ENCODE data around the gene VPS41.

Gene VPS41

DNA sequence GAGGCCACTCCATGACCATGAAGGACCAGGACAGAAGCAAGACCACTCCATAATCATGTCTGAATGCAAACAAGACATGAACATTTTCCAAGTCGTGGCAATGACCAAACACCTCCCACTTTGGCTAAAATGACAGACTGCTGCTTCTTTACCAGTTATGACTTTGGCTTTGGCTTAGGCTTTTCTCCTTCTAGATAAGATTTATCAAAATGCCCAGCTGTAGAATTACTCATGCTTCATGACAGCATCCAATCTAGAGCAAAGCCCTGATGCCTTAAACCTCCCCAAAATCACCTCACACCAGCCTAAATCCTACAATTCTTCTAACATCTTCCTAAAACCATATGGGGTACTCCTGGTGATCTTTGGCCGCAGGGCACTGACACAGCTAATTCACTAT lies 102.1 kb downstream of the VPS41 start:
- DNase-seq (ENCODE audit: low read depth in 2 of 2): no peak

DNA sequence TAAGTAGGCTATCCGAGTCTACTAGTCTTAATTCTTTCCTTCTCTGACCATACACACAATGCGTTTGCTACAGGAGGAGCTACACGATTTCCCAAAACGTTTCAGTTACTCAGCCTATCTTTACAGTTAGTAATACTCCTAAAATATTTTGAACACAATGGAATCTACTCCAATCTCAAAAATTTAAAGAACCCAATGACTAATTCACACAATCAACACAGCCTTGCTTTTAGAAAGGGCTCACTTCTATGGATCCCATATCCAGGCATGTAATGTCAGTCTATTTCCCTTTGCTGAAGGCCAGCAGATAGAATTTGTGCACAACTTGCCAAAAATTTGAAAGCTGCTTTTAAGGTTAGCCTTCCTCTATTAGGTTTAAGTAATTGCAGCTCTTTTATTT lies 107.2 kb downstream of the VPS41 start:
- DNase-seq (ENCODE audit: low read depth in 2 of 2): no peak

DNA sequence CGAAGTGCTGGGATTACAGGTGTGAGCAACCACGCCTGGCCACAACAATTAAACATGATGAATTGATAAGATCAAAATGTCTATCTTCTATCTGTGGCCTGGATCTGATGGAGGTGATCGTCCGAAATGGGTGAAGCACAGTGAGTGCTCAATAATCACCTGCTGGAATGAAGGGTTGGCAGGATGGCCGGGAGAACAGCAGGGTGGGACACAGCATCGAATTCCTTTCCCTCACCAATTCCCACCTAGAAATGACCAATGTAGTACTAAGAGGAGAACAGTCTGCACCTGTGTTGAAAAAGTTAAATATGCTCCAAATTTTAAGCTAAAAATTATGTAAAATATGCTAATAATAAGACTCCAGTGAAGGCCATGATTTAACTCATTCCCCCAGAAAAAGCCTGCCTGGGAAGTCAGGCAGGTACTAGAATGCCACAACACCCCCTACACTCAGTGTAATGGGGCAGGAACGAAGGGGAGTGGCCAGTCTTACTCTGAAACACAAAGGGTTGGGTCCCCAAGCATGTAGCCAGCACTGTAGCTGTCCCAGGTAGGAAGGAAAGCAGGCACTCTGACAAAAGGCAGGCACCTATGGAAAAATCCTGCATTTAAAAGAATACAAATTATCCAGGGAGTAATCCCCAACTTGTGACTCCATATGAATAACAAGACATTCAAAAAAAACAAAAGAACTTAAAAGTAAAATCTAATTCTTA lies 110.3 kb downstream of the VPS41 start:
- DNase-seq (ENCODE audit: low read depth in 2 of 2): no peak

DNA sequence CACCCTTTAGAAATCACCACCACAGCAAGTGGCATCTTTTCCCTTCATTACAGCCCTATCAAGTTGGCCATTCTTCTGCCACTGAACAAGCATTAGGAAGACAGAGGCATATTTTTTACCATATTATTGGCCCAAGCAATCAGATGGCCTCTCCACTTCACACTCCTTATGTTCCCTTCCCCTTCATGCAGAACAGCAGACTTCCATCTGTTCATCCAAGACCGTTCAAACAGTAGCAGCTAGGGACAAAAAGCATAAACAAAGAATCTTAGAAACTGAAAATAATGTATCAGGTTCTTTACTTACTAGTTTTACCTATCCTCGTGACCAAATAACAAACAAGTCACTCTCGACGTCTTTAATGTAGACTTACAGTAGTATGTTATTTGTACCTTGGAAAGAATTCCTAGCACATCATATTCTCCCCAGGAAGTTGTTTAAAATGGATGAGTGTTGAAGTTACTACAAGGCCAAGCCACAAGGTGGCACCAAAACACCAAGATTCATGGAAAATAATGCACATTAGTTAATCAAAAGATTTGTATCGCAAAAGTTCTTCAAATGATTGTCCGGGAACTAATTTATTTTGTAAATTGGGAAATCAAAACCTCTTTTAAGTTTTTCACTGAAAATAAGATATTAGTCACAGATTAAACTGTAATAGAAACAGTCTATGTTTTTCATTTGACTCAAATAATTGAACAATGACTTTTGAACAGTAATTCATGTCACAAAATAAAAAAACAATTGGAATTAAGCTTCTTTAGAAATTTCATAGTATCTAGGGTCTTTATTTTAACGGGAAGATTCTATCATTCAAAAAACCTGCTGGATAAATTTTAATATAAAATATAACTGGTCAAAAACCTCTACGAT lies 112.1 kb downstream of the VPS41 start:
- DNase-seq (ENCODE audit: low read depth in 2 of 2): peak in 1 of 2 donors; percentile 21

DNA sequence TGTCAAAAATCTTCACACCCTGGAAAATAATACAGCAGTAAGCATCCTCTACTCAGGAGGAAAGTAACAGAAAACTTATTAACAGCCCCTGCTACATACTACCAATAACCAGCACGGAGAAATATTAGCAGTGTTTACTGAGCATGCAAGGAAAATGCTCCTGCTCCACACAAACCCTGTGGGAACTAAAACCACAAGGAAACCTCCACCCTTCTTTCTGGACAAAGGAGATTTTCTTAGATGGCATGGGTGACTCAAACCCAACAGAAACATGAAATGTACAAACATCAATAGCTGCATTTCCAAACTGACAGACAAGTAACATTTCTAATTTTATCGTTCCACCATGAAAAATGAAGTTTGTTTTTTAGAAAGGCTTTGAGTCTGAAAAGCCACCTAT lies 113.4 kb downstream of the VPS41 start:
- DNase-seq (ENCODE audit: low read depth in 2 of 2): no peak

DNA sequence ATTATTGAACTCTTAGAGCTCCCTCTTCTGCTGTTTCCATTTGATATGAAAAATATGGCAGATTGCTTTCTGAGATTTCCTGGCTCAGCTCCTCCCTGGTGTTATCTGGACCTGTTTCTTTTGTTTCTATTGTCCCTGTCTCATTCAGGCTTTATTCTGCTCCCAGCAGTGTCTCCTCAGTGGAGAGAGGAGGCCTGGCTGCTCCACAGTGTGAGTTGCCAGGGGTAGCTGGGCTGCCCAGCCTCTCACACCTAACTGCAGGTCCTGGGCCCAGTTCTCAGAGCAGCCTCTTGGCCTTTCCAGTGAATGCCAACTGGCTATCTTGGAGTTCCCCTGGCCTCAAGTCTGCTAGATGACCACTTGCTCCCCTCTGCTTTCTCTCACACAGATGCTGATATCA lies 127.0 kb downstream of the VPS41 start:
- DNase-seq (ENCODE audit: low read depth in 2 of 2): no peak

DNA sequence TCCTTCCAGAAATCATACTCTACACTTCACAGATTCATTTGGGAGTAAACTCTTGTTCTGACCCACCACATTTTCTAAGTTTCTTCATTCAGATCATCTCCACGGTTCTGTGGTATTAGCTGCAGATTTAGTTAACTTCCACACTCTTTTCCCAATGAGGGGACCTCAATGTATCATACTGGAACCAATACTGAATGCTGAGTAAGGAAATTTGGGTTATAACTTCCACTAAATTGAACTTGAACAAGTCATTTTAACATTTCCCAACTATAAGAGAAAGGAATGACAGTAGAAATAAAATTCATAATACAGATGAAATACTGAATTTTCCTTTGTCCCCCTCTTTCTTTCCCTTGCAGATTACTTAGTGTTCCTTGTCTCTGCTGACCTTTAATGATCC lies 131.4 kb downstream of the VPS41 start:
- no peak for DNase-seq (ENCODE audit: low read depth in 2 of 2)

DNA sequence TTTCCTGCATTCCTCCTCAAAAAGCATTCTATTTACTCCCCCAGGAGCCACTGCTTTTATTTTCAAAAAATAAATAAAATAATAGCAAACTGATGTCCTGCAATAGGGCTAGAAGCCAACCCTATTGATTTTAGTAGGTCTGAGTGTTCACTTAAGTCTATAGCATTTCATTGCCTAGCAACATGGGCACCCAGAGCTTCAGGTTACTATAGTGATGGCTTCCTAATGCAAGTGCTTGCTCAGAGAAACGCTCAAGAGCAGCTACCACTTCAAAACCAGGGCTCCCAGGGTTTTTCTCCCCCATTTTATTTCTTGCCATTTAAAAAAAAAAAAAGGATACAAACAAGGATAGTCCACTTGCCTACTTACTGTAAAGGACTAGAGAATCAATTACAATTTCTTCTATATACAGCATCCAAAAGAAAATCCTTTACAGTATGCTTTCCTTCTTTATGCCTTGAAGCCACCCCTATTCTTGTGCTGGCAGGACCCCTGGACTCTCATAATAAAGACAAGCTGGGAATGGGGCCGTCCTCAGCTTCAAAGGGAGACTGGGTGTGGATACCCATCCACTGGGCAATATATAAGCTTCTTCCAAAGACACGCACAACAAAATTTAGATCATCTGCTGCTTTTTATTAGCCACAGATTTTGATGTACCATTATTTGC lies 133.3 kb downstream of the VPS41 start:
- DNase-seq (ENCODE audit: low read depth in 2 of 2): no peak

DNA sequence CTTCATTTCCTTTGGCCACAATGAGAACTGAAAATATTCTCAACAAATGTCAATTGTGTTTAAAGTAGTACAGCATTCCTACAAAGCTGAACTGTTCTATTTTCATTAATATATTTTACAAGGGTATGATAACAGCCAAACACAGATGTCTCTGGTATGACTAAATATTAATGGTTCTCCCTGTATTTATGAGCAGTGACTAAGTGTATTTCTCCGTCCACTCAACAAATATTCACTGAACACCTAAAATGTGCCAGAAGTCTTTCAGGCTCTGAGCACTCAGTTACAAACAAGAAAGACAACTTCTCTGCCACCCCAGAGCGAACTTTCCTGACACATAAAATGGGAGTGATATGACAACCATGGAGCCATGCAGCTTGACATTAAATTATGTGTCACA lies 135.6 kb downstream of the VPS41 start:
- DNase-seq (ENCODE audit: low read depth in 2 of 2): no peak

DNA sequence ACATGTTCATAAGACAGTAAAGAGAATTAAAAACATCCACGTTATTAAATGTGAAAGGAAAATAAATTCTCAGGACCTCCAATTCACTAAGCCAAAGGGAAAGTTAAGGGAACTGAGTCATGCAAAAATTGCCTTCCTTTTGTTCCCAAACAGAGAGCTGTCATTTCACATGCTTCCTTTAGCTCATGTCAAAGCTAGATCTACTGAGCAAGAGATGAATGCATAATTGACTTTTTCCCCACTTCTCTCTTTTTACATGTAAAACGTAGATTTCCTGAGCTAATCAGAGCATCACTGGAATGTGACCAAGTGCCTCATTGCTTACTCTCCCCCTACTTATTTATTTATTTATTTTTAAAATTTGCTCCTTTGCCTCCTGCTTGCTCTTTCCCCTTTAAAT lies 148.8 kb downstream of the VPS41 start:
- DNase-seq (ENCODE audit: low read depth in 2 of 2): no peak

DNA sequence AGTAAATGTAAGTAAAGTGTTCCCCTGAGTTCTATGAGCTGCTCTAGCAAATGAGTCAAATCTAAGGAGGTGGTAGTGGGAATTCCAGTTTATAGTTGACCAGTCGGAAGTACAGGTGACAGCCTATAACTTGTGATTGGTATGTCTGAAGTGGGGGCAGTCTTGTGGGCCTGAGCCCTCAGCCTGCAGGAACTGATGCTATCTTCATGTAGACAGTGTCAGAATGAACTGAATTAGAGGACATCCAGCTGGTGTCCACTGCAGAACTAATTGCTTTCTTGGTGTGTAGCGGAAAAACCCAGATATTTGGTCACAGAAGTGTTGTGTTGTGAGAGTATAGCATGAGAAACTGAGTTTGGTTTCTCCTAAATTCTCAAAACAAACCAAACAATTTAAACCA lies 150.0 kb downstream of the VPS41 start:
- DNase-seq (ENCODE audit: low read depth in 2 of 2): no peak

DNA sequence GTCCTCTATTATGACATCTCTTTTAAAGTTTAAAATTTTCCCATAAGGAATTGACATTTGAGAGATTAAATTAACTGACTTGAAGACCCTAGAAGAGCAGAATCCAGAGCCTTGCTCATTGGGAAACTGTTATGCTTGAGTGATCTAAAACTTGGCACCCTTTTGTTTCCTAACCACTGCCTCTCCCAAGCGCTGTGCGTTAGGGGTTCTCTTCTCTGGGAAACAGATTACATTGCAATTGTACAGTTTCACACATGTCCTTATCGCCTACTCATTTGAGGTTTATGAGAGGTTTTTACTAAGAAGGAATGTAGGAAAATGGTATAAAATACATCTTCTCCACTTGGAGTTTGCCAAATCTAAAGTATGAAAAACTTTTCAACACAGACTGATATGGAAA lies 151.1 kb downstream of the VPS41 start:
- no peak for DNase-seq (ENCODE audit: low read depth in 2 of 2)

DNA sequence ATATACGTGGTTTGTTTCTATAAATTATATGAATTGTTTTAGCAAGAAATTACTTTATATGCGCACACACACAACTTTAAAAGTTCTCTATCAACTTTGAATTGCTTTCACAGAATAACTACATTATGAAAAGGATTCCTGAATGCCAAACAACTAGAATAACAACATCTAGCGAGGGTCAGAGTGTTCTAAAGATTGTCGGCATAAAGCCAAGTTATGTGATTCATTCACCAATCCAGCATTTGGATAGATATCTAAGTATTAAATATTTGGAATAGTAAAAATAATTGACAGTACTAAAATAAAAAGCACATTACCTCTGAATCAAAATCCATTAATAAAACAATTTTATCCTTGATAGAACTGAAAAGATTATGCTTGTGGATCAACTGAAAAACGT lies 152.5 kb downstream of the VPS41 start:
- DNase-seq (ENCODE audit: low read depth in 2 of 2): no peak

DNA sequence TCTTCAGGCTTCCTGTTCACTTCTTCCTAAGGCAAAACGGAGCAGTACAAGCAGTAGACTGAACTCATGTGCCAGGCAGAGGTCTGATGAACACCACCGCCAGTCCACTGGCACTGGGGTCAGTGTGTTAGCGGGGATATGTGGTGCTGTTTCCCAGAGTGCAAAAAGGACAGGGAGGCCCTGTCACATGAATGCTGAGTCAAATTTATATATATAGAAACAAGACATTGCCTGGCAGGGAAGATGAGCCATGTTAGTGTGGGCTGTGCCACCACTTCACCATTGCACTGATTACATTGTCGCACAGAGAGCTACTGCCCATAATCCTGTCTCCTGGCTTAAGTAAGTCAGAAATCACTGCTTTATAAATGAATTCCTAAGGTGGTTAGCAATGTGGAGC lies 155.6 kb downstream of the VPS41 start:
- no peak for DNase-seq (ENCODE audit: low read depth in 2 of 2)

DNA sequence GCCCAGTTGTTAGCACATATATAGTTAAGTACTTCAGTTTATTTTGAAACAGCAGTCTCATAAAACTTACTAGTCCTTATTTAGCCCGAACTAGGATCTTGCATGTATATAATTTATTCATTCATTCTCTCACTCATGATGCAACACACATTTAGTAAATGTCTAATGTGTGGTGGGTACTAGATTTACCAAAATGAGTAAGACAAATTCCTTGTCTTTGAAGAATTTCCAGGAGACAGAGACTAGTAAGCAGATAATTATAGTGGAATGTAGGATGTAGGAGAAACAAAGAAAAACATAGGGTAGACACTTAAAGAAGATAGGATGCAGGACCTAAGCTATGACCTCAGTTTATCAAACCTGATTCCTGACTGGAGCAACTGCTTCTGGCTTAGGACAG lies 157.6 kb downstream of the VPS41 start:
- DNase-seq (ENCODE audit: low read depth in 2 of 2): no peak

DNA sequence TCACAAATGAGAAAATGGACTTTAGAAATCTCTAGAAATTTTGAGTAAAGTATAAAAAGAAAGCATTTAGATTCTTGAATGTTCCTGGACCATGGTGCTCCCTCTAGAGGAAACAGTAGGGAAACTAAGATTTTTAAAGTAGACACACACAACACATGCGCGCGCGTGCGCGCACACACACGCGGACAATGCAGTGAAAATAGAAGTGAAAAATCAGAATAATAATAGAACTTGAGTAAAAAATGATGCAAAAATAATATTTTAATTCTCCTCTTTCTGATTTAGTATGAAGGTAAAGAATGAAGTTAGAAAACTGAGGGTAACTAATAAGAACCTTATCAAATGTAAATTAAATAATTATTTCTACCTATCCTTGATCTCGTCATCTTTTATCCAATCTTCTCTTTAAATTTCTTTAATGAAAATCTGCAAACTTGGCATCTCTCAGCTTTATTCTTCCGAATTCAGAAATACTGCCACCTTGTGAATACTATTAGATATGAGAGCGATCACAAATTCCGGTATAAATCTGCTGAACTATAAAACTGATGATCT lies 160.9 kb downstream of the VPS41 start:
- no peak for DNase-seq (ENCODE audit: low read depth in 2 of 2)

DNA sequence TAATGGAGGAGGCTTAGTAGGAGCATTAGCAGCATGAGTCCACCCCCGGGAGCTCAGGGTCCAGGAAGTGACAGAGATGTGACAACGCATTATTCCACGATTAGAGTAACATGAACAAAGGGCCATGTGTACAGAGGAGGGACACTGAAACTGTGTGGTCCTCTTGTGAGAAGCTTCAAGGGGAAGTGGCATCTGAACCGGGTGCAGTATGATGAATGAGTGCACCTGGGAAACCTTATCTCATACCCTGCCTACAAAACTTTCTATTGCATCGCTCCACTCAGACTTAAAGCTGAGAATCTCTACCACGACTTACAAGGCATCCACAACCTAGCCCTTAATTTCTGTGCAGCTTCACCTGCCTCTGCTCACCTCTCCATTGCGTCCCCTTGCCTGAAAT lies 162.6 kb downstream of the VPS41 start:
- DNase-seq (ENCODE audit: low read depth in 2 of 2): no peak

DNA sequence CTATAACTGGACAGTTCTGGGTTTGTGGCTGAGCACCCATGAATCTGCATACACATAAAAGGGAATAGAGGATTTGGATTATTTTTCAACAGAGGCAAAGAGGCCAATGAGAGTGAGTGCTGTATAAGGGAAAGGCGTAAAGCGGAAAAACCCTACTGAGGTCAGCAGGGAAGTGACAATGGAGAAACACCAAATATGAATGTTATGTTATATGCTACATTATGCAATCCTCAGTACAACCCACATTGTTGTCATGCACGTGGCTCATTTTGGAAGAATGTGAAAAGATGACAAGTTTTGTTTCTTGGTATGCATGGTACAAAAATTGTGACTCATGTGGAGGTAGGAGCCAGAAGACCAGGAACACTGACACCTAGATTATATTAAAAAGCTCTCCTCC lies 164.2 kb downstream of the VPS41 start:
- no peak for DNase-seq (ENCODE audit: low read depth in 2 of 2)

DNA sequence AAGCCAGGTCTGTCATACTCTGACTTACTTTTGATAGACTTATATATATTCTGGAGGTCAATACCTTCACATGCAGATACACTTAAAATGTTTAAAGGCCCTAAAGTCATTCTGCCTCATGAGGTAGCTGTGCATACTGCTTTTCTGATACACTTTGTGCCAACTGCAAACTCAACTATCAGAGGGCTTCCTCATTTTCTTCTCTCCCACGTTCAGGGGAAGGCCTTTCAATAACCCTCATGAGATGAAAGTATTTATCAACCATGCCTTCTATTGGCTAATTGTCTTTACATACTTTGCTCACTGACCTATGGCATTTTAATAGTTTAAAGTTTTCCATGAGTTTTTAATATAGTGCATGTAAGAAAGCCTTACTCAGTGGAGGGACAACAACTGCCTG lies 165.1 kb downstream of the VPS41 start:
- DNase-seq (ENCODE audit: low read depth in 2 of 2): no peak

DNA sequence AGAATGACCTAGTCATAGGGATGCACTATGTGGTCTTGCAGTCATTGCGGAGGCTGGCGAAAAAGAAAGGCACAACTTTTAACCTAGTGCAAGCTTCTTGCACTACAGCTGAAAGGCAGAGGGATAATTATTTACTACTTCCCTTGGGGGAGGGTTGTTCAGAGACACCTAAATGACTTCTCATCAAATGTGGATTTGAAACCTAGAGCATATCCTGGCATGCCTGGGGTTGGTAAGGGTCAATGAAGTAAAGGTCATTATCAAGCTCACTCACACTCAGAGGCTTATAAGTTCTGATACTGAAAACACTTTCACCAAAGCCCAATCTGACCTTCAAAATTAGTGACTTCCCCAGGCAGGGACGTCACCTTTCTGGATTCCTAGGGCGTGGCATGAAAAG lies 168.9 kb downstream of the VPS41 start:
- no peak for DNase-seq (ENCODE audit: low read depth in 2 of 2)

DNA sequence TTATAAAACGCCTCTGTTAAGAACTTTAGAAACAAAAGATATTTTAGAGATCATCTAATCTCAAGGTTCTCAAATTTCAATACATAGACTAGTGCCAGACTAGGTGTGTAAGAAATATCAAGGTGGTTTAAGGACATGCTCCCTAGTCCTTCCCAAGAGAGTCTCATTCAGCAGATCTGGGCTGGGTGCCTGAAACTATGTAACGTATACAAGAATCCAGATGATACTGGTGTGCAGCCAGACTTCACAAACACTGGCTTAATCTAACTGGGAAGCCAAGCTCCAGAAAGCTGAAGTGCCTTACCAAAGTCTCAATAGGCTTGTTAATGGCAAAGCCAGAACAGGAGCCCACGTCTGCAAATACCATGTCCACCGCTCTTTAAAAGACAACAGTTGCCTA lies 172.9 kb downstream of the VPS41 start:
- DNase-seq (ENCODE audit: low read depth in 2 of 2): no peak

DNA sequence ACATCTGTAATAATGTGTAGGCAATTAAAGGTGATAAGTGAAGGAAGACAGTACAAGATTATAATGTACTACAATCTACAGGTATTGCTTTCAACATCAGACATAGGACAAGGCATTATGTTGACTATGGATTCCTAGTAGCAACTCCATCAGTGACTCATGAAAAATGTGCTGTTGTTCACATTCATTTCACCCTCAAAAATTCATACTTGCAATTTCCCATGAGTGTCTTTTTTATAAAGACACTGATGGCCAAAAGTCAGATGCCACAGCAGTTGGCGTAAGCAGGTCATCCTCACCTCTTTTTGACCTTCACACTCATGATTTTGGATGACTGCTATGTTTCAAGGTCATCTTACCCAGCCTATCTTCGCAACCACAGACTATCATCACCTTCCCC lies 177.8 kb downstream of the VPS41 start:
- no peak for DNase-seq (ENCODE audit: low read depth in 2 of 2)

DNA sequence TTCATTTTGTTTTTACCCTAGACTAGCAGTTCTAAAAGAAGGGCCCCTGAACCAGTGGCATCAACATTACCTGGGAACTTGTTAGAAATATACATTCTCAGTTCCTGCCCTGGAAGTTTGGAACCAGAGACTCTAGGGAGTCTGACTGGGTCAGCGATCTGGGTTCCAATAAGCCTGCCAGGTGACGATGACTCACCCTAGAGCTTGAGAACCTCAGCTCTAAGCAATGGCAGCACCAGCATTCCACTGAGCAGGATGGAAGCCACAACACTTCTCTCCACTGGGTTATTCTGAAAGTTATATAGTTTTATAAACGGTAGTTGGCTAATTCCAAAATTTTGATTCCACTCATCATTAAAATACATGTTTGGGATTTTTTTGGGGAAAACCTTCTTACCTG lies 180.8 kb downstream of the VPS41 start:
- no peak for DNase-seq (ENCODE audit: low read depth in 2 of 2)

Data from stimulated activated CD4-positive, alpha-beta T cell treated with anti-CD3 and anti-CD28 coated beads, Interleukin-15, amount 100 ng/mL, for 48 hours (primary cell).